Left ventricle myocardium inferior (tissue), 1 donor: ENCODE measurements around the gene DEAF1. TPM values are rescaled to one million over a fixed set of nuclear protein-coding genes. Genes with fewer than 3 reads are reported as not detected.

Experiments
- DNase-seq: peaks from one replicate; pipeline ENCODE4 v3.0.0-alpha.2; 2020
- H3K27ac ChIP-seq: fragments of 200-600 bp; replicated peaks from 2 replicates; pipeline ENCODE4 v1.8.0; 2021
- H3K27me3 ChIP-seq: fragments of 200-600 bp; 2 replicates; pipeline ENCODE4 v1.8.0; 2021; ENCODE audit warnings: low read depth
- H3K36me3 ChIP-seq: fragments of 200-600 bp; 2 replicates; pipeline ENCODE4 v1.8.0; 2021
- H3K4me1 ChIP-seq: fragments of 200-600 bp; 2 replicates; pipeline ENCODE4 v1.8.0; 2021
- H3K4me3 ChIP-seq: fragments of 200-600 bp; 2 replicates; pipeline ENCODE4 v1.8.0; 2021; ENCODE audit warnings: mild to moderate bottlenecking, moderate library complexity
- H3K9me3 ChIP-seq: fragments of 200-600 bp; replicated peaks from 2 replicates; pipeline ENCODE4 v1.8.0; 2021
- intact Hi-C: fragments of 100-400 bp; cut with micrococcal nuclease; formaldehyde crosslinking; loops from one replicate; pipeline ENCODE4 v1.11.0; 2022
- total RNA-seq: library from RNA; stranded (reverse); fragmentation: NEBNext Ultra II Directional; extraction: Animal tissue kit (Norgen Biotek cat#: 25700); gene quantifications from one replicate; pipeline ENCODE4 v1.2.1, GENCODE V29; 2021
- TF ChIP-seq, protein P1 (sequence below): fragments of 200-600 bp; IDR thresholded peaks from 2 replicates; pipeline ENCODE4 v1.8.0; 2021; ENCODE audit warnings: antibody characterized with exemption, mild to moderate bottlenecking, borderline replicate concordance
- donor health status: DM: no; HTN: yes; CAD: no; lungs with severe emphysema.

The DEAF1 gene
- total RNA-seq, 1 donor from 2014 or later: 18.1 TPM

DNA sequence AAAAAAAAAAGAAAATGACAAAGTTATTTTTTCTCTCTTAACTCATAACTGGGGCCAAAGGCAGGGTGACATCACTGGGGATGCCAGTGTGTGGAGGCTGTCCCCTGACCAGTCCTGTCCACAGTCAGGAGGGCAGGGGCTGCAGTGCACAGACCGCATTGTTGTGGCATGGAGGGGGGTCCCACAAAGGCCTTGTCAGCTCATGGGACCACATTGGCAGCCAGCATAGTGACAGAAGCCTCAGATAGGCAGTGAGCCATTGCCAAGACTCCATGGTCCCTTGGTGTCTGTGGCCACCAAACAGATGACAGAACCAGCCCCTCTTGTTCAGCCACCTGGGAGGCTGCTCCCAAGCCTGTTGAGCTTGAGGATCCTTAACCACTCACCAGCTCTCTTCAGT, 4.7 kb upstream of the DEAF1 start:
- no peak overlapping the region for H3K27ac ChIP-seq
- no peak overlapping the region for H3K4me3 ChIP-seq
- H3K9me3 ChIP-seq: no peaks in the 10 kb centered on the region
- DNase-seq: no peak
- peaks cover 29% of the 10 kb centered on the region for H3K4me1 ChIP-seq
- intact Hi-C loops: no loop called here
- no peaks in the 10 kb centered on the region for H3K27me3 ChIP-seq
- H3K36me3 ChIP-seq: peaks cover 30% of the 10 kb centered on the region
- TF ChIP-seq, protein P1, sequence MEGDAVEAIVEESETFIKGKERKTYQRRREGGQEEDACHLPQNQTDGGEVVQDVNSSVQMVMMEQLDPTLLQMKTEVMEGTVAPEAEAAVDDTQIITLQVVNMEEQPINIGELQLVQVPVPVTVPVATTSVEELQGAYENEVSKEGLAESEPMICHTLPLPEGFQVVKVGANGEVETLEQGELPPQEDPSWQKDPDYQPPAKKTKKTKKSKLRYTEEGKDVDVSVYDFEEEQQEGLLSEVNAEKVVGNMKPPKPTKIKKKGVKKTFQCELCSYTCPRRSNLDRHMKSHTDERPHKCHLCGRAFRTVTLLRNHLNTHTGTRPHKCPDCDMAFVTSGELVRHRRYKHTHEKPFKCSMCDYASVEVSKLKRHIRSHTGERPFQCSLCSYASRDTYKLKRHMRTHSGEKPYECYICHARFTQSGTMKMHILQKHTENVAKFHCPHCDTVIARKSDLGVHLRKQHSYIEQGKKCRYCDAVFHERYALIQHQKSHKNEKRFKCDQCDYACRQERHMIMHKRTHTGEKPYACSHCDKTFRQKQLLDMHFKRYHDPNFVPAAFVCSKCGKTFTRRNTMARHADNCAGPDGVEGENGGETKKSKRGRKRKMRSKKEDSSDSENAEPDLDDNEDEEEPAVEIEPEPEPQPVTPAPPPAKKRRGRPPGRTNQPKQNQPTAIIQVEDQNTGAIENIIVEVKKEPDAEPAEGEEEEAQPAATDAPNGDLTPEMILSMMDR: no peak

DNA sequence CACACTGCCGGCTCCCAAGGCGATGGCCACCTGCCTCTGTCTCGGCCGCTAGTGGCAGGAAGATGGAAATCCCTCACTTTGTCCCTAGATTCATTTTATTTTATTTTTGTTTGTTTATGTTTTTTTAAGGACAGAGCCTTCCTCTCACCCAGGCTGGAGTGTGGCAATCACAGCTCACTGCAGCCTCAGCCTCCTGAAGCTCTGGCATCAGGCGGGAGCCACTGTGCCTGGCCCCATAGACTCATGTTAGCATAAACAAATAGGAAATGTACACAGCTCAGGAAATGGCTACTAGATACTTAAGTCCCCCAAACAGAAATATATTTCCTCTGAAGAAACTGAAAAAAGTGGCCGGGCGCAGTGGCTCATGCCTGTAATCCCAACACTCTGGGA, 4.1 kb upstream of the DEAF1 start:
- H3K9me3 ChIP-seq: no peaks in the 10 kb centered on the region
- TF ChIP-seq, protein P1: no peak
- intact Hi-C loops: no loop called here
- H3K4me3 ChIP-seq: no peak overlapping the region
- H3K27ac ChIP-seq: no peak overlapping the region
- H3K4me1 ChIP-seq: peaks cover 29% of the 10 kb centered on the region
- H3K27me3 ChIP-seq: no peaks in the 10 kb centered on the region
- peaks cover 30% of the 10 kb centered on the region for H3K36me3 ChIP-seq
- DNase-seq: no peak

DNA sequence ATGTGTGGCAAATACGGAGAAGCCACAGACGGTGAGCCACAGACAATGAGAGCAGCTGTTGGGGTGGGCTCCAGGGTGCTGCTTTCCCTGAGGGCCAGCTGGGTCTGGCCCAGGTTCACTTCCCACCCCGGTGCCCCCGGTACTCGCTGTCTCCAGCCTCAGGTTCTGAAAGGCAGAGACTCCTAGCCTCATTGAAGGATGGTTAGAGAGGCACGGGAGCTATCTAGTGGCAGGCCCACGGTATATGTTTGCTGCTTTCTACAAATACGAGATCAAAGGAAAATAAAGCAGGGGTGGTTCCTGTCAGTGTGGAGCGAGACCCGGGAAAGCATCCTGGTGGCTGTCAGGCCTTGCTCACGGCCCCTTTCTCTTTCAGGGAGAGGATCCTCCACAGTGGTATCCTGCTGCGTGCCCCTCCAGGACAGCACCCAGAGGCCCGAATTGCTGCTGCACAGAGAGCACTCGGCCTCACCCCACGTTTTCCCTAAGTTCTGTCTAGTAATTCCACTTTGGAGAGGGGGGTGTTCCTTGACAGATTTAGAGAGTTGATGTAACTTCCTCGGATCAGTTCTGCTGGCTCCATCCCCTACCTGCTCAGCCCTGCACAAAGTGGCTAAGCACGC, 3.6 kb upstream of the DEAF1 start:
- intact Hi-C loops: no loop called here
- Histone ChIP-seq H3K36me3 (peaks cover 30% of the 10 kb centered on the region), H3K4me1 (peaks cover 34% of the 10 kb centered on the region), H3K4me3 (no peak overlapping the region), H3K9me3 (no peaks in the 10 kb centered on the region), H3K27me3 (no peaks in the 10 kb centered on the region), H3K27ac (no peak overlapping the region)
- DNase-seq: no peak
- TF ChIP-seq, protein P1: no peak

DNA sequence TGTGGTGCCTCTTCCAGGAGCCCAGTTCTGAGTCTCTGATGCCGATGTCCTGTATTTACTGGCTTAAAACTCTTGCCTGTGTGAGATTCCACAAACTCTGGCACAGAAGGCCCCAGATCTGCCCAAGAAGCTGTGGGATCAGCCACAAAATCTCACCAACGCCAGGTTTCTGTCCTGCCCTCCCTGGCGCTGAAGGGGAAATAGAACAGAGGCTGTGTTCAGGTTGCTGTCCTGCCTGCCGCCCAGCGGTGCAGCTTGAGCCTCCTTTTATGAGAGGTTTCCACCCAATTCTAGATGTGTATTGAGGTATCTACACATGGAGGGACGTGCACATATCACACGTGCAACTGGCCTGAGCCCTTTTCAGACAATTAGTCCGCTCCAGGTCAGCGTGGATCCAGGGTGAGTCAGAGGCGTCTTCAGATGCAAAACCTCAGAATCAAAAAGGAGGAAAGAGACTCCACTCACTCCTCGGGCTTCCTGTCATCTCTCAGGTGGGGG, 2.8 kb upstream of the DEAF1 start:
- Histone ChIP-seq H3K4me3 (no peak overlapping the region), H3K4me1 (peaks cover 42% of the 10 kb centered on the region)

DNA sequence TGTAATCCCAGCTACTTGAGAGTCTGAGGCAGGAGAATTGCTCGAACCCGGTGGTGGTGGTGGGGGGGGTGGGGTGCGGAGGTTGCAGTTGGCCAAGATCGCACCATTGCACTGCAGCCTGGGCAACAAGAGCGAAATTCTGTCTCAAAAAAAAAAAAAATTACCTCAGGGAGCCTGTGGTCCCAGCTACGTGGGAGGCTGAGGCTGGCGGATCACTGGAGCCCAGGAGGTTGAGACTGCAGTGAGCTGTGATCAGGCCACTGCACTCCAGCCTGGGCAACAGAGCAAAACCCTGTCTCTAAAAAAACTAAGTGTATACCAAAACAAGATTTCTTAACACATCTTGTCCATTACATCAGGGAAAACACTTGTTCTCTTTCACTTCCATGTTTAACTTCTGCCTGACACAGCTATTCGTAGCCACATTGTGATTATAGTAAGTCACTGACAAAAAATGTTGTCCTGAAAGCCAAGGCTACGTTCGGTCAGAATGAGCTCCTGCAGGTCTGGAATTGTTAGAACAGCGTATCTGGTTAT, 2.0 kb upstream of the DEAF1 start:
- peak overlapping the region; percentile 99 for H3K27ac ChIP-seq
- no peak for DNase-seq
- intact Hi-C loops: no loop called here
- H3K4me1 ChIP-seq: peaks cover 47% of the 10 kb centered on the region
- TF ChIP-seq, protein P1: no peak
- H3K4me3 ChIP-seq: peak overlapping the region; percentile 89
- peaks cover 21% of the 10 kb centered on the region for H3K36me3 ChIP-seq
- no peaks in the 10 kb centered on the region for H3K27me3 ChIP-seq
- H3K9me3 ChIP-seq: no peaks in the 10 kb centered on the region

More for the DNA sequence above, 2.8 kb upstream of the DEAF1 start:
- intact Hi-C loops: no loop called here
- no peaks in the 10 kb centered on the region for H3K27me3 ChIP-seq
- no peak for DNase-seq
- peaks cover 28% of the 10 kb centered on the region for H3K36me3 ChIP-seq
- peak overlapping the region; percentile 99 for H3K27ac ChIP-seq
- no peaks in the 10 kb centered on the region for H3K9me3 ChIP-seq
- TF ChIP-seq, protein P1: no peak
